Upper lobe of right lung (tissue), 1 donor: ENCODE results near the gene CT47C1. TPM values are rescaled to one million over a fixed set of nuclear protein-coding genes. Genes with fewer than 3 reads are reported as not detected.
"Not testable (repeated sequence)": the region's sequence is repeated elsewhere in the genome, so short reads cannot be mapped to it uniquely, and the experiment has no call there.

Experiments
- ATAC-seq: fragments of 200-7000 bp; cut with Tn5 transposase; one replicate; pipeline ENCODE4 v1.9.1; 2020; ENCODE audit warnings: mild to moderate bottlenecking, moderate library complexity
- DNase-seq: peaks from one replicate; pipeline ENCODE4 v3.0.0-alpha.2; 2020
- H3K27ac ChIP-seq: fragments of 200-600 bp; one replicate; pipeline ENCODE4 v1.8.0; 2022
- H3K27me3 ChIP-seq: fragments of 200-600 bp; one replicate; pipeline ENCODE4 v1.8.0; 2022; ENCODE audit warnings: mild to moderate bottlenecking
- H3K36me3 ChIP-seq: fragments of 200-600 bp; one replicate; pipeline ENCODE4 v1.8.0; 2022
- H3K4me1 ChIP-seq: fragments of 200-600 bp; one replicate; pipeline ENCODE4 v1.8.0; 2022
- H3K4me3 ChIP-seq: fragments of 200-600 bp; one replicate; pipeline ENCODE4 v1.8.0; 2022; ENCODE audit warnings: mild to moderate bottlenecking
- H3K9me3 ChIP-seq: fragments of 200-600 bp; one replicate; pipeline ENCODE4 v1.8.0; 2022
- intact Hi-C: fragments of 100-400 bp; cut with DNase I; formaldehyde crosslinking; loops from one replicate; pipeline ENCODE4 v1.11.0; 2022
- long read RNA-seq: library from polyadenylated mRNA; unstranded; transcript quantifications from one replicate; pipeline ENCODE4 v2.0.0, GENCODE V29; 2021
- total RNA-seq: library from RNA; stranded (reverse); fragmentation: NEBNext Ultra II Directional; extraction: Animal tissue kit (Norgen Biotek cat#: 25700); gene quantifications from one replicate; pipeline ENCODE4 v1.2.1, GENCODE V29; 2021
- TF ChIP-seq, protein P1 (sequence below): fragments of 200-600 bp; IDR thresholded peaks from one replicate; pipeline ENCODE4 v1.8.0; 2022; ENCODE audit warnings: antibody characterized with exemption
- donor health status: DM: no; HTN: yes; CAD: no; lungs with severe emphysema.

Gene CT47C1
- not detected for total RNA-seq
- long read RNA-seq, result 0 reads

DNA sequence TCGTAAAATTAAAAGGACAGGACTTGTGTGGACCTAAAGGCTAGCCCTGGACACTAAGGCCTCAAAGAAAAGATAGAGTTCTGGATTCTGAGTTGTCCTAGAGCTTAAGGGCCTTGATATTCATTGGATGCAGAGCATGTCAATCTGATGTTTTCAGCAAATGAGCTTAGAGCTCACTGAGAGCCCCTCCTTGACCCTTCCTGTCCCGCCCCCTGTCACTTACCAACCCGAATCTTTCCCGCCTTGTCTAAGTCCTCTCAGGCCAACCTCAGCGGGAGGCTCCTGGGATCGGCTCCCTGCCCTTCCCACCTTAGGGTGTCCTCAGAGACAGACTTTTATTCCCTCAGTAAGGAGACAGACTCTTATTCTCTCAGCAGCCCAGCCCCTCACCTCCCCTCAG lies at the start of gene CT47C1:
TSS of gene CT47C1 (plus strand) at position 250 of the 400 bp plus-strand sequence. CDS start 233 bp downstream, outside the sequence.
- intact Hi-C loops, result no loop called here
- ATAC-seq, result no peak
- no peaks in the 10 kb centered on the region for H3K36me3 ChIP-seq

DNA sequence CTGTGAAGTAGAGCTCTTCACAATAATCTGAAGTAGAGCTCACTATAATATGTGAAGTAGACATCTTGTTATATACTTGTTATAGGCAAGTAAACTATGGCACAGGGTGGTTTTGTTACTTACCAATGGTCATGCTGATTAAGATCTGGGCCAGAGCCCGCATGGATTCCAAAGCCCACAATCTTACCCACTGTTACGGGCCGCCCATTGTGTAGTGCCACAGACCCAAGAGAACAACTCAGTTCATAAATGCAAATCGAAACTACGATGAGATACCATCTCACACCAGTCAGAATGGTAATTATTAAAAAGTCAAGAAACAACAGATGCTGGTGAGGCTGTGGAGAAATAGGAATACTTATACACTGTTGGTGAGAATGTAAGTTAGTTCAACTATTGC lies 46.9 kb upstream of the CT47C1 start:
- H3K27ac ChIP-seq, result no peak overlapping the region
- no peaks in the 10 kb centered on the region for H3K36me3 ChIP-seq
- intact Hi-C loops, result no loop called here
- ATAC-seq, result no peak
- no peak overlapping the region for H3K4me3 ChIP-seq
- TF ChIP-seq, protein P1, sequence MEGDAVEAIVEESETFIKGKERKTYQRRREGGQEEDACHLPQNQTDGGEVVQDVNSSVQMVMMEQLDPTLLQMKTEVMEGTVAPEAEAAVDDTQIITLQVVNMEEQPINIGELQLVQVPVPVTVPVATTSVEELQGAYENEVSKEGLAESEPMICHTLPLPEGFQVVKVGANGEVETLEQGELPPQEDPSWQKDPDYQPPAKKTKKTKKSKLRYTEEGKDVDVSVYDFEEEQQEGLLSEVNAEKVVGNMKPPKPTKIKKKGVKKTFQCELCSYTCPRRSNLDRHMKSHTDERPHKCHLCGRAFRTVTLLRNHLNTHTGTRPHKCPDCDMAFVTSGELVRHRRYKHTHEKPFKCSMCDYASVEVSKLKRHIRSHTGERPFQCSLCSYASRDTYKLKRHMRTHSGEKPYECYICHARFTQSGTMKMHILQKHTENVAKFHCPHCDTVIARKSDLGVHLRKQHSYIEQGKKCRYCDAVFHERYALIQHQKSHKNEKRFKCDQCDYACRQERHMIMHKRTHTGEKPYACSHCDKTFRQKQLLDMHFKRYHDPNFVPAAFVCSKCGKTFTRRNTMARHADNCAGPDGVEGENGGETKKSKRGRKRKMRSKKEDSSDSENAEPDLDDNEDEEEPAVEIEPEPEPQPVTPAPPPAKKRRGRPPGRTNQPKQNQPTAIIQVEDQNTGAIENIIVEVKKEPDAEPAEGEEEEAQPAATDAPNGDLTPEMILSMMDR, result no peak
- DNase-seq, result no peak
- no peaks in the 10 kb centered on the region for H3K27me3 ChIP-seq
- no peaks in the 10 kb centered on the region for H3K9me3 ChIP-seq
- H3K4me1 ChIP-seq, result no peaks in the 10 kb centered on the region

More for the DNA sequence above, at the start of gene CT47C1:
- no peak within 1 kb of the TSS for H3K4me3 ChIP-seq
- H3K27me3 ChIP-seq, result no peaks in the 10 kb centered on the region
- no peak for DNase-seq
- H3K27ac ChIP-seq, result no peak within 1 kb of the TSS
- no peaks in the 10 kb centered on the region for H3K9me3 ChIP-seq
- TF ChIP-seq, protein P1, result no peak
- no peaks in the 10 kb centered on the region for H3K4me1 ChIP-seq

DNA sequence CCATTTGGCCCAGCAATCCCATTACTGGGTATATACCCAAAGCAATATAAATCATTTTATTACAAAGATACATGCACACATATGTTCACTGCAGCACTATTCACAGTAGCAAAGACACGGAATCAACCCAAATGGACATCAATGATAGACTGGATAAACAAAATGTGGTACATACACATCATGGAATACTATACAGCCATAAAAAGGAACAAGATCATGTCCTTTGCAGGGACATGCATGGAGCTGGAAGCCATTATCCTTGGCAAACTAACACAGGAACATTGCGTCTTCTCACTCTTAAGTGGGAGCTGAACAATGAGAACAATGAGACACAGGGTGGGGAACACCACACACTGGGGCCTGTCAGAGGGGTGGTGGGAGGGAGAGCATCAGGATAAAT lies 46.4 kb upstream of the CT47C1 start:
- H3K36me3 ChIP-seq, H3K4me1 ChIP-seq, intact Hi-C loops, H3K27ac ChIP-seq, H3K27me3 ChIP-seq, H3K4me3 ChIP-seq, DNase-seq, ATAC-seq, H3K9me3 ChIP-seq: not testable (repeated sequence)

DNA sequence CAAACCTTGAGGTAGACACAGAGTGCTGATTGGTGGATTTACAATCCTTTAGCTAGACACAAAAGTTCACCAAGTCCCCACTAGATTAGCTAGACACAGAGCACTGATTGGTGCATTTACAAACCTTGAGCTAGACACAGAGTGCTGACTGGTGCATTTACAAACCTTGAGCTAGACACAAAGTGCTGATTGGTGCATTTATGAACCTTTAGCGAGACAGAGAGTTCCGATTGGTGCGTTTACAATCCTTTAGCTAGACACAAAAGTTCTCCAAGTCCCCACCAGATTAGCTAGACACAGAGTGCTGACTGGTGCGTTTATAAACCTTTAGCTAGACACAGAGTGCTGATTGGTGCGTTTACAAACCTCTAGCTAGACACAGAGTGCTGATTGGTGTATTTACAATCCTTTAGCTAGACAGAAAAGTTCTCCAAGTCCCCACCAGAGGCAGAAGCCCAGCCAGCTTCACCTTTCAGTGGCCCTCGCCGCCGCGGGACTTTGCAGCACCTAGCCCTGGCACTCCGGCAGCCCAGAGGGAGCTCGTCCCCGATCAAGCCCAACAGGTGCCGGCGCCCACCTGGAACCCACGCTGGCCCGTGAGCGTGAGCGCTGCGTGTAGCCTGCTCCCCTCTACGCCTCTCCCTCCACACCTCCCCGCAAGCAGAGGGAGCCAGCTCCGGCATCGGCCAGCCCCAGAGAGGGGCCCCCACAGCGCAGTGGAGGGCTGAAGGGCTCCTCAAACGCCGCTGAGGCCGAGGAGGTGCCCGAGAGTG lies 44.6 kb upstream of the CT47C1 start:
- H3K36me3 ChIP-seq, intact Hi-C loops, H3K27ac ChIP-seq, ATAC-seq, H3K27me3 ChIP-seq, DNase-seq, H3K4me3 ChIP-seq, H3K4me1 ChIP-seq, H3K9me3 ChIP-seq: not testable (repeated sequence)

DNA sequence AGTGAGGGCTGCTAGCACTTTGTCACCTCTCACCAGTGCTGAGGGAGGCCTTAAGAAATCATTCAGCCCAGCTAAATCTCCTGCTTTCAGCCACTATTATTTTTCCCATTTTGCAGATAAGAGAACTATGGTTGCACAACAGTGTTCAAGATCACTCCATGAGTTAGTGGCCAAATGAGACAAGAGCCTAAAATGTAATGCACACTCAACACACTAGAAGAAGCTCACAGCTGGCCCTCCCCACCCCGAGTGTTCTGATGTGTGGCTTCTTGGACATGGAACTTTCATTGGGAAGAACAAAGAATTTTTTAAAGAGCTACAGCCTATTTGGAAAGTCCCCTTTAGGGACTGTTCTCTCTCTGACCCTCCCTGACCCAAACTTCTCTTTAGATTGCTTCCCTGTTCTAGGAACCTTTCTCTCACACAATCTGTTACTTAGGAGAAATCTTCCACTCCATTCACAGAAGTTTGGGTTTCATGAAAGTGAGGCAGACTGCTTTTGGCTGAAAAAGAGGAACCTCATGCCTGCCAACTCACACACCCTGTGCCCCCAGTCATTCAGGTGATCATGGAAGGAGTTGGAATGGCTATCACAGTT lies 44.0 kb upstream of the CT47C1 start:
- H3K9me3 ChIP-seq, result no peaks in the 10 kb centered on the region
- H3K4me1 ChIP-seq, result no peaks in the 10 kb centered on the region
- no peak for ATAC-seq
- no peaks in the 10 kb centered on the region for H3K36me3 ChIP-seq
- intact Hi-C loops, result no loop called here
- no peak overlapping the region for H3K4me3 ChIP-seq
- no peak overlapping the region for H3K27ac ChIP-seq
- TF ChIP-seq, protein P1, result no peak
- no peak for DNase-seq
- no peaks in the 10 kb centered on the region for H3K27me3 ChIP-seq

DNA sequence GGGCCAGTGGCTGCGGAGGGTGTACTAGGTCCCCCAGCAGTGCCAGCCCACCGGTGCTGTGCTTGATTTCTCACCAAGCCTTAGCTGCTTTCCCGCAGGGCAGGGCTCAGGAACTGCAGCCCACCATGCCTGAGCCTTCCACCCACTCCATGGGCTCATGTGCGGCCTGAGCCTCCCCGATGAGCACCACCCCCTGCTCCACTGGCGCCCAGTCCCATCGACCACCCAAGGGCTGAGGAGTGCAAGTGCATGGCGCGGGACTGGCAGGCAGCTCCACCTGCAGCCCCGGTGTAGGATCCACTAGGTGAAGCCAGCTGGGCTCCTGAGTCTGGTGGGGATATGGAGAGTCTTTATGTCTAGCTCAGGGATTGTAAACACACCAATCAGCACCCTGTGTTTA lies 43.1 kb upstream of the CT47C1 start:
- H3K4me3 ChIP-seq, DNase-seq, H3K27ac ChIP-seq, H3K27me3 ChIP-seq, H3K9me3 ChIP-seq, H3K4me1 ChIP-seq, ATAC-seq, intact Hi-C loops, H3K36me3 ChIP-seq: not testable (repeated sequence)

DNA sequence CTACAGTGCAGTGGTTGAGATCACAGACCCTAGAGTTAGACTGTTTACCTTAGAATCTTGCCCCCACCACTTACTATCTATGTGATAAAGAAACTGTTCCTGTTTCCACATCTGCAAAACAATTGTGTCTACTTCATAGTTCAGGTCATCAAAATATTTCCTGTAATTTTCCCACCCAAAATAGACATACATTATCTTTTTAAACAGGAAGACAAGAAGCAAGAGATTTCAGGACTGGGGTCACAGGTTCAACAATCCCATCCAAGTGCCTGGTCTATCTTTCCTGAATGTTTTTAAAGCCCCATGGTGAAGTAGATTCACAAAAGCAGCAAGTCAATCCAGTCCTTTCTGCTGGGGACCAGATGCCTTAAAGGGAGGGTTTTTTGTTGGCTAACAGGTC lies 41.8 kb upstream of the CT47C1 start:
- TF ChIP-seq, protein P1, result no peak
- no peaks in the 10 kb centered on the region for H3K27me3 ChIP-seq
- intact Hi-C loops, result no loop called here
- H3K9me3 ChIP-seq, result no peaks in the 10 kb centered on the region
- no peak for ATAC-seq
- no peak overlapping the region for H3K27ac ChIP-seq
- H3K4me1 ChIP-seq, result no peaks in the 10 kb centered on the region
- H3K36me3 ChIP-seq, result no peaks in the 10 kb centered on the region
- DNase-seq, result no peak
- H3K4me3 ChIP-seq, result no peak overlapping the region
